GM19372 (cell line): ENCODE measurements around the gene LRRC49.
"Not testable (repeated sequence)": the region's sequence is repeated elsewhere in the genome, so short reads cannot be mapped to it uniquely, and the experiment has no call there.

Experiments used
- ATAC-seq: cut with Tn5 transposase; IDR thresholded peaks from one replicate; pipeline ENCODE4 v1.9.1; 2021; ENCODE audit warnings: mild to moderate bottlenecking, low read depth, moderate library complexity; ENCODE audit not compliant: unreplicated experiment

LRRC49 gene

DNA sequence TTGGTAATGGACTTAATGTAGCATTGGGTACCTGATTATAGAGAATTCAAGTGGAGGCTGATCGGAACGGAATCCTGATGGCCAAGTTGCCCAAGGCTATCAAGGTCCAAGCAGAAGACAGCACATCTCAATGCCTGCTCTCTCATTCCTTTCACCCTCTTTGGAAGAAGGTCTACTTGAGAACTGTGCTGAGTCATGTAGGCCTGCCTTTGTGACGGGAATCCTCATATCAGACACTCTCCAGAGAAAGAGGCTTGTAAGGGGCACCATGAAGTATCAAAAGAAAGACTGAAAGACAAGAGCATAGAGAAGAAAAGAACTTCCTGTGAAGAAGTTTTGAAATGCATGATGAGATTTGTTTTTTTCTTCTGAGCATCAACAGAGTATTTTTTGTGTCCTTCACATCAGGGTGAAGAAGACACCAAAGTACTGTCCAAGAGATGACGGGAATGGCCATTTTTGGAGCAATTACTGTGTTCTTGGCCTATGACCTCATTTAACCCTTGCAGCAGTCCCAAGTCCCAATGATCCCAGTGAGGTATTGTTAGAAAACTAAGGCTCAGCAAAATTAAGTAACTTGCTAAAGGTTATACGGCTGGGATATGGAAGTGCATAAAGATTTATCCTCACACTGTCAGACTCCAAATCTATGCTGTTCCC lies 25.5 kb upstream of the LRRC49 start:
- no peak for ATAC-seq

DNA sequence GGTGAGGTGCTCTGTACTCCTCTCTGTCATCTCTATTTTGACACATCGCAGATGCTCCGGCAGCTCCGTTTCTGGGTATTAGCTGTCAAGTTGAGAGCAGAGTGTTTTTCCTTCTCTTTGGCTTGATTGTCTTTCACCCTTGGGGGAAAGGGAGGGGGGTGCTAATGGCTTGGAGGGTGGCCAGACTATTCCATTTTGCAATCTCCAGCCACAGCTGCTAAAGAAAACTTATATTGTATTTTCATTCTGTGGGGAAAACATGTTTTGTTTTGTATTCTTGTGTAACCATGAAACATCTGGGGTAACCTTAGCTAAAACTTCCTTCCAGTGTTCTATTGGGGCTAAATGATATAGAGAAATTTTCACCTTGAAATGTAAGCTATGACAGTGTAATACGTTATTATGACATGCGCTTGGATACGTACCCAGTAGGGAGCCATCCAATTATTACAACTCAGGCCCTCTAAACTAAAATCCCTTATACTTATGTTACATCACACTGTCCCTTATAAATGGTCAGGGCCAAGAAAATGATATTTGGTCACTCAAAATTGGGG lies 24.6 kb upstream of the LRRC49 start:
- ATAC-seq = no peak

DNA sequence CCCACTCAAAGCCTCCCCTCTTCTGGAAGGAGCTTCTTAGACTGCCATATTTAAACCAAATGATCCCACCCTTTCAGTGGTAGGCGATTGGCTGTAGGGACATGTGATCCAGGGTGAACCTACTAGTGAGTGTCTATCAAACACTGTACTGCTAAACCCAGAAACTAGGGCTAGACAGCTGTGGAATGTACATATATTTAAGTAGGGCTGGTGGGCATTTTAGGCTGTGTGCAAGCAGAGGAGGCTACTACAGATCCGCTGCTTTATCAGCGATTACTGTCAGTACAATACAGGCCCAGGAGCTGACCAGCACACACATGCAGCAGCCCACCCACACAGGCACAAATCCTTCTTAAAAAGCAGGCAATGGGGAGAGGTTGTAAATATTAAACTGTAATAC lies 23.3 kb upstream of the LRRC49 start:
- no peak for ATAC-seq

DNA sequence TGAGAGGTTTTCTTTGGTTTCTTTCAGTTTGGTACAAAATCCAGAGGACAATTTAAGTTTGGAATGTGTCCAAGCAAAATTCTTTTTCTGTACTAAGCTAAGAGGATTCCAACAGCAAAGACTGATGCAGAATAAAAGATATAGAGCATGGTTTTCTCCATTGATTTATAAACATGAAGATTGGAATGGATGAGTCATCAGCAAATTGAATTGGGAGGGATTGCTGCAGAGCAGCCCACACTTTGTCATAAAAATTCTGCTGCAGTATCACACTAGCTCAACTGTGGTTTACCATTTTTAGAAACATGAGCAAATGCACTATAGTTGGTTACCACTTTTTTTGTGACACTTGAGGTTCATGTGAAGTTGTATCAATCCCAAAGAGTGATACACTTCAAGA lies 22.6 kb upstream of the LRRC49 start:
- no peak for ATAC-seq

DNA sequence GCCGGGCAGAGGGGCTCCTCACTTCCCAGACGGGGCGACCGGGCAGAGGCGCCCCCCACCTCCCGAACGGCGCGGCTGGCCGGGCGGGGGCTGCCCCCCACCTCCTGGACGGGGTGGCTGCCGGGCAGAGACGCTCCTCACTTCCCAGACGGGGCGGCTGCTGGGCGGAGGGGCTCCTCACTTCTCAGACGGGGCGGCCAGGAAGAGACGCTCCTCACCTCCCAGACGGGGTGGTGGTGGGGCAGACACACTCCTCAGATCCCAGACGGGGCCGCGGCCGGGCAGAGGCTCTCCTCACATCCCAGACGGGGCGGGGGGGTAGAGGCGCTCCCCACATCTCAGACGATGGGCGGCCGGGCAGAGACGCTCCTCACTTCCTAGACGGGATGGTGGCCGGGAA lies 21.1 kb upstream of the LRRC49 start:
- ATAC-seq = not testable (repeated sequence)

DNA sequence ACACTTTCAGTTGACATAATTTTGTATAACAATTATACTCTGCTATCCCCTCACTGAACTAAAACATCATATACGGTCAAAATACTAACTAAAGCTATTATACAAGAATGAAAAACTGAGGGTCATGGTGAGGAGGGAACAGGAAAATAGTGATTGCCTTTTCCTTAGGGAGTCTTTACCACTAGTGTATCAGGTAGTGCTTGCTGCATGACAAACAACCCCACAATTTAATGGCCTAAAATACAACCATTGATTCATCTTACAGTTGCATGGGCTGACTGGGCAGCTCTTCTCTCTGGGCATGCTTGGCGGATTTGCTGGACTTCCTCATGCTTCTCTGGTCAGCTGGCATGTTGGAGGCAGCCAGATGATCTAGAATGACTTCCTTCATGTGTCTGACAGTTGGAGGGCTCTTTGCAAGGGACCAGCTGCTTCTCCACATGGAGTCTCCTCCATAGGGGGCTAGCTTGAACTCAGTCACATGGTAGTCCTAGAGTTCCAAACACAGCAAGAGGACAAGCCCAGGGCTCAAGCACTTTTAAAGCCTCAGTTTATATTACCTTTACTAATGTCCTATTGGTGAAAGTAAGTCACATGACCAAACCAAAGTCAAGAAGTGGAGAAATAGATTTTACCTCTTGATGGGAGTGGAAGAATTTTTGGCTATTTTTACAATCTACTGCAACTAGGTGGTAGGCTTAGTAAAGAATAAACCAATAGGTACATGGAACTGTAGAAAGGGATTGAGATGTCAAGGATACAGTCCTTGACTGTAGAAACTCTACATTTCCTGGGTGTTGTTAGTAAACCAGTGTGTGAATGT lies 19.2 kb upstream of the LRRC49 start:
- no peak for ATAC-seq

DNA sequence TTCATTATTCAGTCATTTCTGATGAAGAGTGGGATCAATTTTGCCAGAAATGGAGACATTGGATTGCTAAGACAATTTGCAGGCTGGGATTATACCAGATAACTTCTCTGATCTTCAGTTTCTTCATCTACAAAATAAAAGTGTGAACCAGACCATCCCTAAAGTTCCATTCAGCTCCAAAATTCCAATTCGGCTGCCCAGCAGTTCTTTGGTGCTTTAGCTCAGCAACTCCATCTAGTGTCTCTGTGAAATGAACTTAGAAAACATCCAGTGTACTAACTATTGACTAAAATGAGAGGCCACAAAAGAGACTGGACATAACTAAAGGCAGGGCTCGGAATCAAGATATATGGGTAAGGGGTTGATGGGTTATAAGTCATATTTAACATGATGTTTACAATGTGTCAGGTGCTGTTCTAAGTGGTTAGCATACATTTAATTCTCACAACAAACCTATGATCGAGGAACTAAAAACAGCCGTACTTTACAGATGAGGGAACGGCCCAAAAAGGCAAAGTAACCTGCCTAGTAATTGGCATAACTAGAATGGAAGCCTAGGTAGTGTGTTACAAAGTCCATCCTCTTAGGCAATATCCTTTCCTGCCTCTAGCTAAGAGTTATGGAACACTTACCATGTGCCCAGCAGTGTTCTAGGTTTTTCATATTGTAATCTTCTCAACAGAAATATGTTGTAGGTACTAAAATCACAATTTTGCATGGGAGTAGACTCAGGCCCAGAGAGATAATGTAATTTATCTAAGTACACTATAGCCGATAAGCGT lies 17.4 kb upstream of the LRRC49 start:
- ATAC-seq = no peak

DNA sequence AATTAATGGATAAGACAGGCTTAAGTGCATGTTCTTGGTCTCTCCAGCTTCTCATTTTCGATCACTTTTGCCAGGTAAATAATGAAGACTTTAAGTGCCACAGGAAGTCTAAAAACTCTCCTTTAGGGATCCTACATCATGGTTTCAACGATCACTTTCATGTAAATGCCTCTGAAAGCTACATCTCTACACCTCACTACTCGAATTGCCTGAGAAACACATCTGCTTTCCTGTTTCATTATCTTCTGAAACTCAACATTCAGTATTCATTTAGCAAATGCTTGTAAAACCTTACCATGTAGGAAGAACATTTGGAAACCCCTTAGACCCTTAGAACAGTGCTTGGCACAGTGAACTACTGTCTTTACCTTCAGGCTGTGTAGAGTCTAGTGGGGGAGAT lies 16.6 kb upstream of the LRRC49 start:
- no peak for ATAC-seq

DNA sequence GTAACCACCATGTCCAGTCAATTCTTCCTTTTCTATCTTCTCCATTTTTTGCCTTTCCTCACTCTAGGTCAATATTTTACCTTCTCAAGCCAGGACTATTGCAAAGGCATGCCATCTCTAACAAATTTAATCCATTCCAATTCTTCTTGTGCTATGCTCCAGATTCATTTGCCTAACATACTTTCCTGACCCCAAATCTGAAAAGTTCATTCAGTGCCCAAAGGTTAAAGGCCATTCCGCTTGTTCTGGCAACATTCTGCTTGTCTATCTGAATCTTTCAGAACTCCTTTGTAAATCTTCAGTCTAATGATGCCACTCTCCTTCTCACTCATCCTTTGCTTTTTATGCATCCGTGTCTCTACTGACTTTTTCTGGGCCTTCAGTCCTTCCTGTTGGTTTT lies 15.9 kb upstream of the LRRC49 start:
- ATAC-seq = no peak

DNA sequence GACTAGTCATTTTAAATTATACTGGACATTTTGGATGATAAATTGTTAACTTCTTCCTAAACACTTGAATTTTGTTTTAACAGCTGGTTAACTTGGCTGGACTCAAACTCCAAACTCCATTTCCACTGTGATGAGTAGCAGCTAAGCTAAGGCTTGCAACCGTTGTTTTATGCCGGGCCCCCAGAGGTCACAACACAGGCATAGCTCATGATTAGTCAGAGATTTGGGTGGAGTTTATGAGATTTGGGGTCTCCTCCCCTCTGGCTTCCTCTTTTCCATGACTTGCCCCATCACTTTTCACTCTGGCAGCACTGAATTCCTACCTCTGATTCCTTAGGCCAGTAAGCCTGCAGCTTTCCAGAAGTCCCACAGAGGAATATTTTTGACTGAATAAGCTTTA lies 13.2 kb upstream of the LRRC49 start:
- ATAC-seq = no peak

DNA sequence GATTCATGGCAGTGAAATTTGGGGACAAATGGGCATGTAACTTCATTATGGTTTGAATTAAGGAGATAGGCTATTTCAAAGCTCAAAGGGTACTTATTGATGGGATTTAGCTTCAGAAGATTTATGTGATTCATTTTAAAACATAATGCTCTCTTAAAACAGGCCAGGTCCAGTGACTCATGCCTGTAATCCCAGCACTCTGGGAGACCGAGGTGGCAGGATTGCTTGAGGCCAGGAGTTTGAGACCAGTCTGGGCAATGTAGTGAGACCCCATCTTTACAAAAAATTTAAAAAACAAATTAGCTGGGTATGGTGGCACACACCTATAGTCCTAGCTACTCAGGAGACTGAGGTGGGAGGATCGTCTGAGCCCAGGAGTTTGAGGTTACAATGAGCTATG lies 11.8 kb upstream of the LRRC49 start:
- no peak for ATAC-seq

DNA sequence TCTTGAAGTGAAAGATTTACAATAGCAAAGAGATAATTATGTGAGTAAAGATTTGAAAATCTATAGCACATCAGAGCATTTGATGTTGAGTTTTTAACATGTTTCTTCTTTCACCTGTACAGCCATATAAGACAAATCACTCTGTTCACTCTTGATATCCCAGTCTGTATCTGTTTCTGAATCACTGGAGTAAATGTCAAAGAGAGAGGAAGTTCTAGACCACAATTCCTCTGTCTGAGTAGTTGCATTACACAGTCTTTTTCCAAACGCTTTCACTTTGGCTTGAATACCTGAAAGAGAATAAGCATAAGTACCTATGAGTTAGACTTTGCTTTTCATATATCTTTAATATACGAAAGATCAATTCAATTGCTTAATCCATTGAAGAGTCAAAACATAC lies 10.3 kb upstream of the LRRC49 start:
- ATAC-seq = no peak

DNA sequence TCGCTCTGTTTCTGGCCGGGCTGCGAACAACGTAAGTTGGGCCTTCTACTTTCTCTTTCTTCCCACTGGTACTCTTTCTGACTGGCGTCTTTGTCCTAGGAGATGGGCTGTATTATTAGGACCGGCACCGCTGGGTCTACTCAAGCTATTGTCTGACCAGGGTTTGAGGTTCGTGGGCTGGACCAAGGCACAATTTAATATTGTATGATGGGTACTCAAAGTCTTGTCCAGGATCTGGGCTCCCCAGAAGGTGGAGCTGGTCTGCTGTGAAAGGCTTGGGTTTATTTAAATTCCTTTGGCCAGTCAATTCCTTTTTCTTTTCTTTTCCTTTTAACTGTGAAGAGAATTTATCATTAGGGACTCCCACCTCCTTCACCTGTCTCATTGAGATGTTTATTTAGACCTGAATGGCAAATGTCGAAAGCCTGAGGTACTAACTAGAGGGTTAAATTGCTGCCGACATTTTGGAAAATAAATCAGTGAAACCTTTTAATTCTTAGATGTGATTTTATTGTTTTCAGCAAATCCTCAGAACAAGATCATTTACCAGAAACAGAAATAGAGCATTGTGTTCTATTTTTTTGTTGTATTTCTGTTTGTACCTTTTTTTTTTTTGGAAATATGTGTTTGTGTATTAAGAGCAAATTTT lies 410 bp downstream of the LRRC49 start:
- ATAC-seq = no peak

DNA sequence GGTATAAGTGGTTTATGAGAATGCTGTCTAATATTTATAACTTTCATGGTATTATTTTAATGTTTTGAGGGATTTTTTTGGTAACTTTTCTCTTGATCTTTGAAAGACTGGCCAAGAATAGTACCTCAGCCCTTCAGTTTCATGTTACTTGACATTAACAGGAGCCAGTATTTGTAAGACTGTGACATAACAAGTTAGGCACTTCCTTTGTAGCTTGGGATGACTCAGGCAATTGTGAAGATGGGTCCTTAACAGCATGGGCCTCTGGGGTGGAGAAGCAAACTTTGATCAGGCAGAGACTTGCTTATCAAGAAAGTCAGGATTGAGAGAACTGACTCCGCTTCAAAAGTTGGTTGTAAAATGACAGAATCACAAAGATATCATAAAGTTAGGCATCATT lies 9.5 kb downstream of the LRRC49 start:
- ATAC-seq = no peak

DNA sequence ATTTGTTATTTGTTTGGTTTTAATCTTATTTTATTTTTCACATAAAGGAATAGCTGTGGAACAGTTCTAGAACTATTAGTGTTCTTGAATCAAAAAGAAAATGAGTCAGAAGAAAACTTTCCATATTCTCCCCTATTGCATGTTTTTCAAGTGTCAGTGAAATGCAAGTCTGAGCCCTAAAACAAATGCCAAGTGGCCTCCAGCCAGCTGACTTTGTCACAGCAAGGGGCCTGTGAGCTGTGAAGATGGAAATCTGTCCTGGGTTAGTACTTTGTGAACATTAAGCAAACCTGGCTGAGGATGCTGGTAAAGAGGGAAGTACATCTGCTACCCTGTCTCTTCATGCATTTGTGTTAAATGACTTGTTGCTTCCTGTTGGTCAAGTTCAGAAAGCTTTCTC lies 14.2 kb downstream of the LRRC49 start:
- ATAC-seq = no peak

DNA sequence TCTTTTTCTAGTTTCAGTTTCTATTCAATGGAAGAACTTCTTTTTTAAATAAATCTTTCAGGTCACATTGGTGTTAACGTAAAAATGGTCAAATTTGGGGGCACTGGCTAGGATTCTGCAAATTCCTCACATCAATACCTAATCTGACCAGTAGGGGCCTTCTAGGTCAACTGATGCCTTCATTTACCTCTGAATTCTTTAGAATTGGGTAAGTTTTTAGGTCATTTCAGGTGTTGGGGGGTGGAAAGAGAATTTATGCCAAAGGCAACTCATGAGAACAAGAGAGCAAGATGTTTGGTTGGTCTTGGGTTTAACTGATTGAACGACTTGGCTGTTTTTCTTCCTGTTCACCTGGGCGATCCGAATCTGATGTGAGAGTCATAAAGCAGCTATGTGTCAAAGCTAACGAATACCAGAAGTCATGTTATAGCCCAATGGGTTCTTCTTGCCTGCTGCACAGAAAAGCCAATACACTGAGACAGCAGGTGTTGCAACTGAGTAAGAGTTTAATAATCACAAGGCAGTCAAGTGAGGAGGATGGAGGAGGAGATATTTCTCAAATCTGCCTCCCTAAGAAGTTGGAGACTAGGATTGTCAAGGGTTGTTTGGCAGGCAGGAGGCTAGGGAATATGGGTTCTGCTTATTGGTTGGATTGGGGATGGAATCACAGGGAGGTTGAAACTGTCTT lies 15.3 kb downstream of the LRRC49 start:
- no peak for ATAC-seq

DNA sequence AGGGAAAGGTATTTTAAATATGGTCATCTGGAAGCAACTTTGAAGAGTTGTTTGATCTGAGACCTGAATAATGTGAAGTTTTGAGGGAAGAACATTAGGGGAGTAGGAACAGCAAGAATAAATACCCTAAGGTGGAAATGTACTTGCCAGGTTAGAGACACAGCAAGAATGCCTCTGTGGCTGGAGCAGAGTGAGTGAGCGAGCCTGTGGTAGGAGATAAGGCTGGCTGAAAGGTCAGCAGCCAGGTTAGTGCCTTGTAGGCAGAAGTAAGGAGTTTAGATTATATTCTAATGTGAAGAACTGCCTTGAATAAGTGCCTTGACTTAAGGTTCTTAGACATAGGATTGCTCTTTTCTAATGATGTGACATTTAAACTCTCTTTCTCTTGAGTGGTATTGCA lies 18.3 kb downstream of the LRRC49 start:
- no peak for ATAC-seq

DNA sequence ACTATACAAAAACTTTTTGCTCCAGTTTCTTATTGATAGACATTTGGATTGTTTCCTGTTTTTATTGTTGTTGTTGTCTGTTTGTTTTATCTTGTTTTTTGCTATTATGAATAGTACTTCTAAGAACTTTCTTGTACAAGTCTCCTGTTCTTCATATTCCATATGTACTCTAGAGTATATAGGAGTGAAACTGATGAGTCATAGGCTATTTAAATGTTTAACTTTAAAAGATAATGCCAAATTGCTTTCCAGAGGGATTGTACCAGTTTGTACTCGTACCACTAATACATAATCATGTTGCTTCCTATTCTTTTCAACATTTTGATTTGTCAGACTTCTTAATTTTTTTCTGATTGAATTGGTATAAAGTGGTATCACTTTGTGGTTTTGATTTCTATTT lies 19.6 kb downstream of the LRRC49 start:
- no peak for ATAC-seq

DNA sequence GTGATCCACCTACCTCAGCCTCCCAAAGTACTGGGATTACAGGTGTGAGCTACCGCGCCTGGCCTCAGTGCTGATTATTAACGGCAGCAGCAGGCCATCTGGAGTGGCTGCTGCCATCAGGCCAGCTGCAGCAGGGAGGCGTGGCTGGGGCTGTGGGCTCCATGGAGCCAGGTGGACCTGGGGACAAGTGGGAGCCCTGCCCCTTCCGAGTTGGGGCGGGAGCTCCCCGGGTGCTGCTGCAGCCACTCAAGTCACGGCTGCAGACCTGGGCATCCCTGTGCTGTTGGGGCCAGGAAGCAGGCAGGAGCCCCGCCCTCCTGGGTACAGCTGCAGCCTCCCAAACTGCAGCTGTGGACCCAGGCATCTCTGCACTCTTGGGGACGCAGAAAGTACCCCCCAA lies 23.9 kb downstream of the LRRC49 start:
- no peak for ATAC-seq

DNA sequence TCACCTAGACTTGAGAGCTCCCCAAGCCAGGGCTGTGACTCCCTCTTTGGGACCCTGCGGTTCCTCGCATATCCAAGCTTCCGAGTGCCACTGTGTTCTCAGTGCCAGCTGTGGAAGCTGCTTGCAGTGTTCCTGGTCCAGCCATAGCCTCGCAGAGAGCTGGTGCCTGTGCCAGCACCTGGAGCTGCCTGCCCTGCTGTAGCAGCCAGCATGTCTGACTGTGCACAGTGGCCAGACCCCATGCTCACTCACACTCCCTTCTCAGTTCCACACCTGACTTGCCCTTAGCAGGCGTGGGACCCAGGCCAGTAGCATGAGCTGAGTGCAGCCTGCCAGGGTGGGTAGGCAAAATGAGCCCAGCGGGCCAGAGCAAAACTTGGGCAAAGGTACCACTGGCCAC lies 25.3 kb downstream of the LRRC49 start:
- ATAC-seq = no peak
